Mesodermal cell (in vitro differentiated cells): ENCODE results near the gene STAT4.
A peak's percentile ranks its signal among the peaks of the same experiment; 100 is the strongest.

ENCODE experiments used
- H3K27ac ChIP-seq: 2 replicates; pipeline ENCODE4 v1.7.0; 2013; ENCODE audit warnings: mild to moderate bottlenecking, low read depth, low read length, moderate library complexity; ENCODE audit not compliant: severe bottlenecking
- H3K36me3 ChIP-seq: 2 replicates; pipeline ENCODE4 v1.7.1; 2013; ENCODE audit warnings: mild to moderate bottlenecking, low read length, moderate library complexity; ENCODE audit not compliant: control insufficient read depth, insufficient read depth
- H3K4me1 ChIP-seq: one replicate; pipeline ENCODE4 v1.7.1; 2013; ENCODE audit warnings: mild to moderate bottlenecking, low read length; ENCODE audit not compliant: insufficient read depth, control insufficient read depth, poor library complexity, severe bottlenecking
- H3K4me3 ChIP-seq: 2 replicates; pipeline ENCODE4 v1.7.0; 2013; ENCODE audit warnings: low read length, control low read depth, mild to moderate bottlenecking; ENCODE audit not compliant: insufficient read depth, poor library complexity, severe bottlenecking; ENCODE audit errors: extremely low read depth
- H3K9me3 ChIP-seq: 2 replicates; pipeline ENCODE4 v1.7.1; 2013; ENCODE audit warnings: mild to moderate bottlenecking, low read length, moderate library complexity; ENCODE audit not compliant: control insufficient read depth
- WGBS, 2 experiments: methylation state at CpG; one replicate each; pipeline ENCODE4 v1.1.5; 2013; ENCODE audit warnings: missing lambda C conversion rate in 2 of 2; ENCODE audit not compliant: insufficient coverage in 2 of 2; 5-methylcytosine and 5-hydroxymethylcytosine counted together

The STAT4 gene

GRCh38 chr2:191018048-191018447, 132.7 kb downstream of the STAT4 start:
- Histone ChIP-seq H3K27ac (no peak overlapping the region), H3K4me3 (no peak overlapping the region), H3K4me1 (peaks cover 5% of the 10 kb centered on the region), H3K9me3 (no peaks in the 10 kb centered on the region), H3K36me3 (no peaks in the 10 kb centered on the region)
- WGBS, 2 experiments, result no CpG with 5 or more reads among the region's 1 CpG

GRCh38 chr2:191015831-191016230, 135.0 kb downstream of the STAT4 start:
- 72 to 95% methylated on average over 2 to 3 of the region's 8 CpGs for WGBS, 2 experiments
- H3K27ac ChIP-seq, result no peak overlapping the region
- no peaks in the 10 kb centered on the region for H3K36me3 ChIP-seq

DNA sequence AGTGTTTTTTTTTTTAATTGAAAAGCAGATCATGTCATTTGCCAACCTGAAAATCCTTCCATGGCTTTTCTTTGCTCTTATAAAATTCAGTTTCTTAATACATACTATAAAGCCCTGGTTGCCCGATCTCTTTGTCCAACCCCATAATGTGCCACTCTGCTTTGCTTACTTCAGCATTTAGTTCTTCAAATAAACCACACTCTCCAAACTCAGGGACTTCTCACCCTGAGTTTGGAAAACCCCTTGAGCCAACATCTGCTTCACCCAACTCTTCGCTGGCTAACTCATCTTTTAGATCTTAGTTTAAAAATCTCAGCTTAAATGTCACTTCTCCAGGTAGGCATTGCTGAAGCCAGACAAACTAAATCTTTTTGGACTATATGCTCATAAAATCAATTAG, 135.6 kb downstream of the STAT4 start:
- H3K4me1 ChIP-seq, result peaks cover 5% of the 10 kb centered on the region
- no peak overlapping the region for H3K4me3 ChIP-seq
- H3K27ac ChIP-seq, result no peak overlapping the region
- WGBS, 2 experiments, result 92 to 95% methylated on average over 2 of the region's 2 CpGs
- H3K36me3 ChIP-seq, result no peaks in the 10 kb centered on the region
- H3K9me3 ChIP-seq, result no peaks in the 10 kb centered on the region

More at GRCh38 chr2:191015831-191016230, 135.0 kb downstream of the STAT4 start:
- H3K9me3 ChIP-seq, result no peaks in the 10 kb centered on the region
- H3K4me3 ChIP-seq, result no peak overlapping the region
- peaks cover 5% of the 10 kb centered on the region for H3K4me1 ChIP-seq

DNA sequence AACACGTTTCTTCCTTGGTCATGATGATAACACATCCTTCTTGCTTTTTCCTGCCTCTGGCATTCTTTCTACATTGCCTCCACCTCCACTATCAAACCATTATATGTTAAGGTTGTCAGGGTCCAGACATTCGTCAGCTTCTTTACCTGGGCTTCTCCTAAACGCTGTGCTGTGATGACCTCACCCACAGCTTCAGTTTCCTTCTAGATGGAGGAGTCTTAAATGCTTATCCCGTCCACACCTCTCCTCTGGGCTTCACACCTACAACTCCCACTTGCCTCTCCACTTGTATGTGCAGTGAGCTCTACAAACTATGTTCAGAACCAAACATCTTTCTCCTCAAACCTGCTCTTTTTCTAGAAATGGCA, 136.2 kb downstream of the STAT4 start:
- WGBS, 2 experiments, result 45 to 61% methylated on average over 2 to 4 of the region's 4 CpGs
- H3K27ac ChIP-seq, result peak overlapping the region; percentile 92
- peak overlapping the region; percentile 72 for H3K4me3 ChIP-seq
- H3K9me3 ChIP-seq, result no peaks in the 10 kb centered on the region
- H3K4me1 ChIP-seq, result peaks cover 5% of the 10 kb centered on the region
- peaks cover 6% of the 10 kb centered on the region for H3K36me3 ChIP-seq

GRCh38 chr2:191013932-191014652, 136.7 kb downstream of the STAT4 start, which contains the start of gene STAT1:
Gene STAT1, minus strand, starts transcription at chr2:191014171. Its CDS starts 4,168 bp downstream, at chr2:191010003.
- Histone ChIP-seq H3K36me3 (peaks cover 6% of the 10 kb centered on the region), H3K9me3 (no peaks in the 10 kb centered on the region), H3K27ac (peak within 1 kb of the TSS; percentile 92), H3K4me3 (peak within 1 kb of the TSS; percentile 72), H3K4me1 (peaks cover 5% of the 10 kb centered on the region)
- WGBS, 2 experiments, result 2 to 4% methylated on average over 45 to 49 of the region's 68 CpGs

DNA sequence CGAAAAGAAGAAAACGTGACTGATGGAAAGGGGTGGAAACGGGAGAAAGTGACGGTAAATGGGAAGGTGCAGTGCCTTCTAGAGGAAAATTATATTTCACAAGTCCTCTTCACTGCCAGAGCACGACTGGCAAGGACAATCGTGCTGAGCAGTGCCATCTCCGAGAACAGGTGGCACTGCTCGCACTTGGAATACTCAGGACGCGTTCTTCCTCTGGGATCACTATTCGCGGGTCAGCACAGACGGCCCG, 137.2 kb downstream of the STAT4 start:
- Histone ChIP-seq H3K36me3 (peaks cover 6% of the 10 kb centered on the region), H3K27ac (peak overlapping the region; percentile 92), H3K4me3 (peak overlapping the region; percentile 72), H3K9me3 (no peaks in the 10 kb centered on the region), H3K4me1 (peaks cover 5% of the 10 kb centered on the region)
- WGBS, 2 experiments, result 0% methylated on average over 12 to 13 of the region's 14 CpGs

DNA sequence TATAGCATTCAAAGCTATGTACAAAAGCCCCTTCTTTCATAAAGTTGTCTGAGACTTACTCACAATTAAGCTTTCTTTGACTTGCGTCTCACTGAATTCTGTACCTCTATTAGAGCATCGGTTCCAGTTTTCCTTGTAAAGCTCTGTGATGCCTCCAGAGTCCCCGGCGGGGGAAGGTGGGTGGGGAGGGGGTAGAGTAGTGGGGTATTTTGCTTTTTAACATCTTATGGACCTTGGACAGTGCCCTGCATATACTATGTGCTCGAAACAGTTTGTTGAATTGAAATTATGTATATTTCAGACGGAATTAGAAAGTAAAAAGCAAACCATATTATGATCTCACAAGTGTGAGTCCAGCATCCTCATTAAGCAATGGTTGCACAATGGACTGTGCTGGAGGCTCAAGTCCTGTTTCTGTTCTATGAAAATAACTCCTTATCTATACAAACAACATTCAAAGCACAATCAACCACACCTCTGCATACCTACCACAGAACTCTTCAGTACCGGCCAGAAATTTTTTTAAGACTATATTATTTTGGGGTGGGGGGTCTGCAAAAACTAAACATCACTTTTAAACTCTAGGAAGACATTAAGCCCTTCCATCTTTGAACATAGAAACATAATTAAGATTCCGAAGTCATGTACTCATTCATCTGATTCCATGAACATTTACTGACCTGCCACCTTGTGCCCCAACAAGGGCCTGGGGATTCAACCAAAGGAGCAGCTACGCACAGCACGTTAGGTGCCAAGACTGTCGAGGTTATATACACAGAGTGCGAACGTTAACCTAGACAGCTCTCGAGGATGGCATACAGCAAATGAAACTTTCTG, 137.7 kb downstream of the STAT4 start:
- WGBS, 2 experiments, result 30 to 46% methylated on average over 7 to 11 of the region's 14 CpGs
- H3K4me3 ChIP-seq, result peak overlapping the region; percentile 72
- H3K4me1 ChIP-seq, result peaks cover 5% of the 10 kb centered on the region
- no peak overlapping the region for H3K27ac ChIP-seq
- H3K9me3 ChIP-seq, result no peaks in the 10 kb centered on the region
- peaks cover 9% of the 10 kb centered on the region for H3K36me3 ChIP-seq

DNA sequence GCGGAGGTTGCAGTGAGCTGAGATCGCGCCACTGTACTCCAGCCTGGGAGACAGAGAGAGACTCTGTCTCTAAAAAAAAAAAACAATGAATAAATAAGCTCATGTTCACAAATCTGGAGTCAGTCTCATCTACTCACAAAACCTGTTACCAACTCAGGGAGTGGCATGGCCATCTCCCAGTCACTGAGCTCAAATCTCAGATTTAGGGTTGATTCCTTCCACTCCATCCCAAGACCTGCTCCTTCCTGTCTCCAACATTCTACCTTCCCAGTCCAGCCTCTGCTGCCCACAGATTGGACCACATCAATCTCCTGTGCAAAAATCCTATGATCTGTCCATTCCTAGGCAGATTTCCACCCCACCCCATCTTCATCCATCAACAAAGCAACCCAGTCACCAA, 138.4 kb downstream of the STAT4 start:
- Histone ChIP-seq H3K27ac (no peak overlapping the region), H3K9me3 (no peaks in the 10 kb centered on the region), H3K36me3 (peaks cover 12% of the 10 kb centered on the region), H3K4me3 (no peak overlapping the region), H3K4me1 (peaks cover 5% of the 10 kb centered on the region)
- 100% methylated on average over 1 to 2 of the region's 3 CpGs for WGBS, 2 experiments

GRCh38 chr2:191010887-191011885, 139.6 kb downstream of the STAT4 start:
- no peak overlapping the region for H3K4me3 ChIP-seq
- H3K4me1 ChIP-seq, result peaks cover 5% of the 10 kb centered on the region
- H3K27ac ChIP-seq, result no peak overlapping the region
- H3K9me3 ChIP-seq, result no peaks in the 10 kb centered on the region
- WGBS, 2 experiments, result 88 to 94% methylated on average over 4 to 8 of the region's 14 CpGs
- peaks cover 23% of the 10 kb centered on the region for H3K36me3 ChIP-seq
